ENCODE data around the gene PLK4.

- TF ChIP-seq POLR2AphosphoS5 (IDR thresholded peaks at IDR 0.05) = no peak
- TF ChIP-seq CTCF (IDR thresholded peaks at IDR 0.05) = no peak
Observed at GRCh38 chr4:127917151-127917550, 36.5 kb downstream of the PLK4 start.
